Stomach smooth muscle (tissue), 2 donors: ENCODE results near the gene ABCB1.

Source experiments
- H3K27ac ChIP-seq: one replicate; pipeline ENCODE4 v1.7.0; 2013; ENCODE audit warnings: mild to moderate bottlenecking, low read length, inconsistent platforms
- H3K27me3 ChIP-seq, 2 donors: one replicate each; pipeline ENCODE4 v1.7.0; 2013; ENCODE audit warnings: low read length in 2 of 2; ENCODE audit not compliant: insufficient read depth in 2 of 2, control insufficient read depth in 1 of 2
- H3K36me3 ChIP-seq, 2 donors: one replicate each; pipeline ENCODE4 v1.7.0; 2013; ENCODE audit warnings: low read length in 2 of 2; ENCODE audit not compliant: control insufficient read depth in 2 of 2, insufficient read depth in 2 of 2
- H3K4me1 ChIP-seq: one replicate; pipeline ENCODE4 v1.7.0; 2013; ENCODE audit warnings: low read length; ENCODE audit not compliant: control insufficient read depth, insufficient read depth
- H3K4me3 ChIP-seq, 2 donors: one replicate each; pipeline ENCODE4 v1.7.0; 2013; ENCODE audit warnings: low read length in 2 of 2
- H3K9ac ChIP-seq, 2 donors: one replicate each; pipeline ENCODE4 v1.7.0; 2013; ENCODE audit warnings: low read length in 2 of 2, mild to moderate bottlenecking in 1 of 2
- H3K9me3 ChIP-seq, 2 donors: one replicate each; pipeline ENCODE4 v1.7.0; 2013; ENCODE audit warnings: low read length in 2 of 2; ENCODE audit not compliant: control insufficient read depth in 2 of 2
- donor health status: healthy.
- donor health status: Pancreatic carcinoma.

The ABCB1 gene

GRCh38 chr7:87517136-87517815 lies 83.4 kb downstream of the ABCB1 start:
- Histone ChIP-seq H3K9me3 (no peaks in the 10 kb centered on the region), H3K27me3 (no peaks in the 10 kb centered on the region), H3K4me1 (no peaks in the 10 kb centered on the region), H3K27ac (no peak overlapping the region), H3K4me3 (no peak overlapping the region), H3K9ac (no peak overlapping the region), H3K36me3 (no peaks in the 10 kb centered on the region)

GRCh38 chr7:87513735-87514335 lies 86.8 kb downstream of the ABCB1 start:
- H3K9ac ChIP-seq, result no peak overlapping the region
- H3K4me3 ChIP-seq, result no peak overlapping the region
- no peaks in the 10 kb centered on the region for H3K27me3 ChIP-seq

GRCh38 chr7:87512906-87513305 lies 87.8 kb downstream of the ABCB1 start:
- Histone ChIP-seq H3K9ac (no peak overlapping the region), H3K27ac (no peak overlapping the region), H3K4me3 (no peak overlapping the region), H3K36me3 (no peaks in the 10 kb centered on the region), H3K9me3 (no peaks in the 10 kb centered on the region), H3K27me3 (no peaks in the 10 kb centered on the region), H3K4me1 (no peaks in the 10 kb centered on the region)

More at GRCh38 chr7:87513735-87514335, 86.8 kb downstream of the ABCB1 start:
- Histone ChIP-seq H3K27ac (no peak overlapping the region), H3K4me1 (no peaks in the 10 kb centered on the region), H3K9me3 (no peaks in the 10 kb centered on the region), H3K36me3 (no peaks in the 10 kb centered on the region)

- Histone ChIP-seq H3K9me3 (no peaks in the 10 kb centered on the region), H3K4me1 (no peaks in the 10 kb centered on the region), H3K36me3 (no peaks in the 10 kb centered on the region), H3K27ac (no peak overlapping the region), H3K27me3 (no peaks in the 10 kb centered on the region), H3K4me3 (no peak overlapping the region), H3K9ac (no peak overlapping the region)
Measured at GRCh38 chr7:87511510-87511909, 89.2 kb downstream of the ABCB1 start.

GRCh38 chr7:87510411-87510875 lies 90.2 kb downstream of the ABCB1 start:
- Histone ChIP-seq H3K36me3 (no peaks in the 10 kb centered on the region), H3K4me1 (no peaks in the 10 kb centered on the region), H3K9me3 (no peaks in the 10 kb centered on the region), H3K27ac (no peak overlapping the region), H3K4me3 (no peak overlapping the region), H3K9ac (no peak overlapping the region), H3K27me3 (no peaks in the 10 kb centered on the region)

- Histone ChIP-seq H3K27ac (no peak overlapping the region), H3K9me3 (no peaks in the 10 kb centered on the region), H3K9ac (no peak overlapping the region), H3K4me1 (no peaks in the 10 kb centered on the region), H3K4me3 (no peak overlapping the region), H3K27me3 (no peaks in the 10 kb centered on the region), H3K36me3 (no peaks in the 10 kb centered on the region)
Measured at GRCh38 chr7:87507446-87507845, 93.2 kb downstream of the ABCB1 start.

GRCh38 chr7:87506246-87507180 lies 94.2 kb downstream of the ABCB1 start:
- Histone ChIP-seq H3K36me3 (no peaks in the 10 kb centered on the region), H3K4me1 (no peaks in the 10 kb centered on the region), H3K27me3 (no peaks in the 10 kb centered on the region), H3K9ac (no peak overlapping the region), H3K4me3 (no peak overlapping the region), H3K9me3 (no peaks in the 10 kb centered on the region), H3K27ac (no peak overlapping the region)

GRCh38 chr7:87505557-87506245 lies 95.0 kb downstream of the ABCB1 start:
- Histone ChIP-seq H3K9ac (no peak overlapping the region), H3K36me3 (no peaks in the 10 kb centered on the region), H3K9me3 (no peaks in the 10 kb centered on the region), H3K4me1 (no peaks in the 10 kb centered on the region), H3K4me3 (no peak overlapping the region), H3K27ac (no peak overlapping the region), H3K27me3 (no peaks in the 10 kb centered on the region)

- no peak overlapping the region for H3K27ac ChIP-seq
- no peaks in the 10 kb centered on the region for H3K9me3 ChIP-seq
- H3K27me3 ChIP-seq, result no peaks in the 10 kb centered on the region
- H3K4me1 ChIP-seq, result no peaks in the 10 kb centered on the region
- no peak overlapping the region for H3K9ac ChIP-seq
- no peak overlapping the region for H3K4me3 ChIP-seq
- no peaks in the 10 kb centered on the region for H3K36me3 ChIP-seq
Measured at GRCh38 chr7:87505122-87505521, 95.6 kb downstream of the ABCB1 start.

- H3K9me3 ChIP-seq, result no peaks in the 10 kb centered on the region
- H3K4me1 ChIP-seq, result no peaks in the 10 kb centered on the region
- H3K36me3 ChIP-seq, result no peaks in the 10 kb centered on the region
- no peaks in the 10 kb centered on the region for H3K27me3 ChIP-seq
- no peak overlapping the region for H3K9ac ChIP-seq
- H3K4me3 ChIP-seq, result no peak overlapping the region
- no peak overlapping the region for H3K27ac ChIP-seq
Measured at GRCh38 chr7:87499494-87499893, 101.2 kb downstream of the ABCB1 start.
